Measurements from ENCODE around the gene KCNJ6.

Gene KCNJ6

GRCh38 chr21:37628362-37628761 lies 287.9 kb downstream of the KCNJ6 start:
- H3K27ac ChIP-seq = no peak overlapping the region
- no peak overlapping the region for H3K4me3 ChIP-seq (ENCODE audit: low read depth in 1 of 2, low read length in 1 of 2)
- no peak for TF ChIP-seq CTCF (IDR thresholded peaks at IDR 0.05)
- peaks cover 38% of the 10 kb centered on the region for H3K27me3 ChIP-seq
- H3K36me3 ChIP-seq = no peaks in the 10 kb centered on the region
- H3K9me3 ChIP-seq = no peaks in the 10 kb centered on the region
- no peaks in the 10 kb centered on the region for H3K4me1 ChIP-seq (ENCODE audit: control insufficient read depth in 1 of 2, insufficient read depth in 1 of 2, low read depth in 1 of 2, low read length in 1 of 2)

GRCh38 chr21:37627561-37627960 lies 288.7 kb downstream of the KCNJ6 start:
- no peak for TF ChIP-seq CTCF (IDR thresholded peaks at IDR 0.05)
- Histone ChIP-seq H3K4me3 (ENCODE audit: low read depth in 1 of 2, low read length in 1 of 2) (no peak overlapping the region), H3K27me3 (peaks cover 31% of the 10 kb centered on the region), H3K9me3 (no peaks in the 10 kb centered on the region), H3K36me3 (no peaks in the 10 kb centered on the region), H3K4me1 (ENCODE audit: control insufficient read depth in 1 of 2, insufficient read depth in 1 of 2, low read depth in 1 of 2, low read length in 1 of 2) (no peaks in the 10 kb centered on the region), H3K27ac (no peak overlapping the region)

GRCh38 chr21:37627074-37627473 lies 289.2 kb downstream of the KCNJ6 start:
- TF ChIP-seq CTCF (IDR thresholded peaks at IDR 0.05) = no peak
- H3K9me3 ChIP-seq = no peaks in the 10 kb centered on the region
- H3K27me3 ChIP-seq = peaks cover 26% of the 10 kb centered on the region
- H3K27ac ChIP-seq = no peak overlapping the region
- no peaks in the 10 kb centered on the region for H3K4me1 ChIP-seq (ENCODE audit: control insufficient read depth in 1 of 2, insufficient read depth in 1 of 2, low read depth in 1 of 2, low read length in 1 of 2)
- no peak overlapping the region for H3K4me3 ChIP-seq (ENCODE audit: low read depth in 1 of 2, low read length in 1 of 2)
- H3K36me3 ChIP-seq = no peaks in the 10 kb centered on the region

GRCh38 chr21:37626320-37626719 lies 289.9 kb downstream of the KCNJ6 start:
- H3K4me1 ChIP-seq (ENCODE audit: control insufficient read depth in 1 of 2, insufficient read depth in 1 of 2, low read depth in 1 of 2, low read length in 1 of 2) = no peaks in the 10 kb centered on the region
- H3K27ac ChIP-seq = no peak overlapping the region
- no peak for TF ChIP-seq CTCF (IDR thresholded peaks at IDR 0.05)
- no peaks in the 10 kb centered on the region for H3K36me3 ChIP-seq
- no peak overlapping the region for H3K4me3 ChIP-seq (ENCODE audit: low read depth in 1 of 2, low read length in 1 of 2)
- no peaks in the 10 kb centered on the region for H3K9me3 ChIP-seq
- peaks cover 20% of the 10 kb centered on the region for H3K27me3 ChIP-seq

GRCh38 chr21:37623689-37624088 lies 292.6 kb downstream of the KCNJ6 start:
- peaks cover 7% of the 10 kb centered on the region for H3K27me3 ChIP-seq
- H3K4me3 ChIP-seq (ENCODE audit: low read depth in 1 of 2, low read length in 1 of 2) = no peak overlapping the region
- H3K27ac ChIP-seq = no peak overlapping the region
- no peaks in the 10 kb centered on the region for H3K9me3 ChIP-seq
- H3K4me1 ChIP-seq (ENCODE audit: control insufficient read depth in 1 of 2, insufficient read depth in 1 of 2, low read depth in 1 of 2, low read length in 1 of 2) = no peaks in the 10 kb centered on the region
- H3K36me3 ChIP-seq = no peaks in the 10 kb centered on the region
- TF ChIP-seq CTCF (IDR thresholded peaks at IDR 0.05) = no peak

GRCh38 chr21:37623183-37623582 lies 293.1 kb downstream of the KCNJ6 start:
- TF ChIP-seq CTCF (IDR thresholded peaks at IDR 0.05) = no peak
- H3K27ac ChIP-seq = no peak overlapping the region

More at GRCh38 chr21:37623183-37623582, 293.1 kb downstream of the KCNJ6 start:
- Histone ChIP-seq H3K4me3 (ENCODE audit: low read depth in 1 of 2, low read length in 1 of 2) (no peak overlapping the region), H3K36me3 (no peaks in the 10 kb centered on the region), H3K9me3 (no peaks in the 10 kb centered on the region), H3K4me1 (ENCODE audit: control insufficient read depth in 1 of 2, insufficient read depth in 1 of 2, low read depth in 1 of 2, low read length in 1 of 2) (no peaks in the 10 kb centered on the region), H3K27me3 (peaks cover 7% of the 10 kb centered on the region)
